Progenitor cell of endocrine pancreas (in vitro differentiated cells): Measurements from ENCODE around the gene EXD3. TPM values are rescaled to one million over a fixed set of nuclear protein-coding genes. Genes with fewer than 3 reads are reported as not detected.
A peak's percentile ranks its signal among the peaks of the same experiment; 100 is the strongest.

Experiments used
- DNase-seq: peaks from one replicate; pipeline ENCODE4 v3.0.0; 2021; ENCODE audit warnings: low spot score; ENCODE audit not compliant: unreplicated experiment
- H3K27ac Mint-ChIP-seq: 2 replicates; pipeline ENCODE4 v1.8.0; 2021; ENCODE audit warnings: mild to moderate bottlenecking, moderate library complexity, mixed read lengths
- H3K27me3 Mint-ChIP-seq: 2 replicates; pipeline ENCODE4 v1.8.0; 2021; ENCODE audit warnings: mixed read lengths
- H3K36me3 Mint-ChIP-seq: 2 replicates; pipeline ENCODE4 v1.8.0; 2022; ENCODE audit warnings: mixed read lengths; ENCODE audit not compliant: insufficient read depth
- H3K4me1 Mint-ChIP-seq: 2 replicates; pipeline ENCODE4 v1.8.0; 2021; ENCODE audit warnings: low read depth, mixed read lengths
- H3K4me3 Mint-ChIP-seq: 2 replicates; pipeline ENCODE4 v1.8.0; 2021; ENCODE audit warnings: low read depth, mild to moderate bottlenecking, moderate library complexity, mixed read lengths
- H3K9me3 Mint-ChIP-seq: 2 replicates; pipeline ENCODE4 v1.8.0; 2021; ENCODE audit warnings: low read depth, mixed read lengths
- total RNA-seq: library from RNA; stranded (reverse); gene quantifications from 2 replicates; pipeline ENCODE4 v1.2.1, GENCODE V29; 2021
- TF ChIP-seq, protein P1 (sequence below): fragments of 200-600 bp; sonication (generic); IDR thresholded peaks from one replicate; pipeline ENCODE4 v1.5.0; 2021; ENCODE audit warnings: antibody characterized with exemption, mild to moderate bottlenecking; ENCODE audit not compliant: unreplicated experiment

EXD3 gene
- total RNA-seq, 1 donor from 2014 or later = 31.7 TPM

- Mint-ChIP-seq H3K27me3 (no peaks in the 10 kb centered on the region), H3K4me1 (no peaks in the 10 kb centered on the region), H3K27ac (no peak overlapping the region), H3K36me3 (peaks cover 10% of the 10 kb centered on the region), H3K4me3 (no peak overlapping the region), H3K9me3 (peaks cover 11% of the 10 kb centered on the region)
- no peak for DNase-seq
- TF ChIP-seq, protein P1, sequence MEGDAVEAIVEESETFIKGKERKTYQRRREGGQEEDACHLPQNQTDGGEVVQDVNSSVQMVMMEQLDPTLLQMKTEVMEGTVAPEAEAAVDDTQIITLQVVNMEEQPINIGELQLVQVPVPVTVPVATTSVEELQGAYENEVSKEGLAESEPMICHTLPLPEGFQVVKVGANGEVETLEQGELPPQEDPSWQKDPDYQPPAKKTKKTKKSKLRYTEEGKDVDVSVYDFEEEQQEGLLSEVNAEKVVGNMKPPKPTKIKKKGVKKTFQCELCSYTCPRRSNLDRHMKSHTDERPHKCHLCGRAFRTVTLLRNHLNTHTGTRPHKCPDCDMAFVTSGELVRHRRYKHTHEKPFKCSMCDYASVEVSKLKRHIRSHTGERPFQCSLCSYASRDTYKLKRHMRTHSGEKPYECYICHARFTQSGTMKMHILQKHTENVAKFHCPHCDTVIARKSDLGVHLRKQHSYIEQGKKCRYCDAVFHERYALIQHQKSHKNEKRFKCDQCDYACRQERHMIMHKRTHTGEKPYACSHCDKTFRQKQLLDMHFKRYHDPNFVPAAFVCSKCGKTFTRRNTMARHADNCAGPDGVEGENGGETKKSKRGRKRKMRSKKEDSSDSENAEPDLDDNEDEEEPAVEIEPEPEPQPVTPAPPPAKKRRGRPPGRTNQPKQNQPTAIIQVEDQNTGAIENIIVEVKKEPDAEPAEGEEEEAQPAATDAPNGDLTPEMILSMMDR = no peak
Measured at GRCh38 chr9:137353223-137354152, 69.5 kb downstream of the EXD3 start.

- H3K27ac Mint-ChIP-seq = peak overlapping the region; percentile 64
- H3K4me3 Mint-ChIP-seq = no peak overlapping the region
- peaks cover 11% of the 10 kb centered on the region for H3K9me3 Mint-ChIP-seq
- TF ChIP-seq, protein P1 = no peak
- H3K36me3 Mint-ChIP-seq = peaks cover 7% of the 10 kb centered on the region
- no peaks in the 10 kb centered on the region for H3K27me3 Mint-ChIP-seq
- no peak for DNase-seq
- H3K4me1 Mint-ChIP-seq = no peaks in the 10 kb centered on the region
Measured at GRCh38 chr9:137352511-137353222, 70.3 kb downstream of the EXD3 start.

- Mint-ChIP-seq H3K27ac (peak overlapping the region; percentile 64), H3K27me3 (no peaks in the 10 kb centered on the region), H3K4me3 (no peak overlapping the region), H3K4me1 (no peaks in the 10 kb centered on the region), H3K36me3 (peaks cover 8% of the 10 kb centered on the region), H3K9me3 (peaks cover 5% of the 10 kb centered on the region)
- TF ChIP-seq, protein P1 = no peak
- DNase-seq = no peak
Measured at GRCh38 chr9:137351781-137352501, 71.0 kb downstream of the EXD3 start.

DNA sequence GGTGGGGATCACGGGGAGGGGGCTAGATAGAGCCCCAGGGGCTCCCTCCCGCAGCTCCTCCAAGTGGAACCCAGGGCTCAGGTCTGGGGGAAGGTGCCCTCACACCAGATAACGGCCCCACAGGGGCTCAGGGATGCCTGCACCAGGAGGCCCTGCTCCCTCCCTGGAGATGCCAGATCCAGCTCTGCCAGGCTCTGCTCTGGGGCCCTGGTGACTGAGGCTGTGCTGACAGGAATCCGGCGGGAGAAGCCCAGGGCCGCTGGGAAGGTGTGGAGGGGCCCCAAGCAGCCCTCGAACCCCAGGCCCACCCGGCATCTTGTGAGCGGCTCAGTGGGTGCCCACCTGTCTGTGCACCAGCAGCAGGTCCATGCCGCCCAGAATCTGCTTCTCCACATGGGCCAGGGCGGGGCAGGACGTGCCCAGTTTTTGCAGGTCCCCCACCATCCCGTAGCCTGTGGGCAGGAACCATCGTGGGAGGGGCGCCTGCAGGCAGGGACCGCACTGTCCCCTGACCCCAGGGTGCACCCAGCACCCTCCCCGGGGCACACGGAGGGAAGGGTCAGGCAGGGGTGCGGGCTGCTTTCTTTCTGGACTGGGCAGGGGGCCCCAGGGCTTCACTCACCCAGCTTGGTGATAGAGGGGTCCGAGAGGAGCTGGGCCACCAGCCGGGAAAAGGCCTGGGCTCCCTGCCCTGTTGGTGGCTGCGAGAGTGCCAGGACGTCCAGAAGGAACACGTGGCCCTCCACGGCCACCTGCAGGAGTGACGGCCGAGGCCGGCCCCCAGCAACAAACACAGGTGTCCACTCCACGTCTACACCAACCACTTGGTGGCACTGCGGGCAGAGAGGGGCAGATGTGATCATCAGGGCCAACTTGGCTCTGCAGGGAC, 72.0 kb downstream of the EXD3 start:
- no peaks in the 10 kb centered on the region for H3K27me3 Mint-ChIP-seq
- H3K36me3 Mint-ChIP-seq = peaks cover 14% of the 10 kb centered on the region
- H3K9me3 Mint-ChIP-seq = peaks cover 4% of the 10 kb centered on the region
- TF ChIP-seq, protein P1 = no peak
- no peaks in the 10 kb centered on the region for H3K4me1 Mint-ChIP-seq
- no peak overlapping the region for H3K27ac Mint-ChIP-seq
- DNase-seq = no peak
- no peak overlapping the region for H3K4me3 Mint-ChIP-seq
